Neural crest cell (in vitro differentiated cells): Measurements from ENCODE around the gene GPATCH3. TPM values are rescaled to one million over a fixed set of nuclear protein-coding genes. Genes with fewer than 3 reads are reported as not detected.
A peak's percentile ranks its signal among the peaks of the same experiment; 100 is the strongest.

Experiments used
- DNase-seq: peaks from one replicate; pipeline ENCODE4 v3.0.0; 2021; ENCODE audit warnings: low read depth, mixed read lengths, low spot score
- H3K27ac Mint-ChIP-seq: one replicate; pipeline ENCODE4 v1.8.0; 2021; ENCODE audit warnings: mild to moderate bottlenecking, mixed read lengths; ENCODE audit not compliant: unreplicated experiment
- H3K27me3 Mint-ChIP-seq: 2 replicates; pipeline ENCODE4 v1.8.0; 2021; ENCODE audit warnings: low read depth, mild to moderate bottlenecking, mixed read lengths
- H3K36me3 Mint-ChIP-seq: 2 replicates; pipeline ENCODE4 v1.8.0; 2021; ENCODE audit warnings: low read depth, mild to moderate bottlenecking, mixed read lengths
- H3K4me1 Mint-ChIP-seq: 2 replicates; pipeline ENCODE4 v1.8.0; 2021; ENCODE audit warnings: mixed read lengths
- H3K4me3 Mint-ChIP-seq: one replicate; pipeline ENCODE4 v1.8.0; 2021; ENCODE audit warnings: mild to moderate bottlenecking, mixed read lengths
- H3K9me3 Mint-ChIP-seq: 2 replicates; pipeline ENCODE4 v1.8.0; 2021; ENCODE audit warnings: mixed read lengths
- CTCF ChIP-seq: fragments of 200-600 bp; sonication (generic); conservative IDR thresholded peaks from 2 replicates; pipeline ENCODE4 v1.5.0; 2021; ENCODE audit warnings: antibody characterized with exemption, mild to moderate bottlenecking
- total RNA-seq: library from RNA; stranded (reverse); gene quantifications from 2 replicates; pipeline ENCODE4 v1.2.1, GENCODE V29; 2021

The GPATCH3 gene
- total RNA-seq, 1 donor from 2014 or later = 21.3 TPM

GRCh38 chr1:26862781-26863684 is 37.2 kb downstream of the GPATCH3 start, which contains the start of gene SFN:
Gene SFN (plus strand): TSS chr1:26863149. CDS start chr1:26863213, 64 bp downstream.
- H3K27ac Mint-ChIP-seq = peak within 1 kb of the TSS; percentile 71
- no peaks in the 10 kb centered on the region for H3K36me3 Mint-ChIP-seq
- no peak for DNase-seq
- H3K27me3 Mint-ChIP-seq = no peaks in the 10 kb centered on the region
- H3K9me3 Mint-ChIP-seq = no peaks in the 10 kb centered on the region
- TF ChIP-seq CTCF = peak; percentile 60
- H3K4me1 Mint-ChIP-seq = peaks cover 14% of the 10 kb centered on the region
- H3K4me3 Mint-ChIP-seq = peak within 1 kb of the TSS; percentile 88

GRCh38 chr1:26861889-26862378 is 38.3 kb downstream of the GPATCH3 start:
- peaks cover 14% of the 10 kb centered on the region for H3K4me1 Mint-ChIP-seq
- H3K27me3 Mint-ChIP-seq = no peaks in the 10 kb centered on the region
- H3K36me3 Mint-ChIP-seq = no peaks in the 10 kb centered on the region
- no peak for TF ChIP-seq CTCF
- no peak for DNase-seq
- peak overlapping the region; percentile 71 for H3K27ac Mint-ChIP-seq
- H3K9me3 Mint-ChIP-seq = no peaks in the 10 kb centered on the region
- peak overlapping the region; percentile 88 for H3K4me3 Mint-ChIP-seq

GRCh38 chr1:26861286-26861701 is 39.0 kb downstream of the GPATCH3 start:
- no peak for DNase-seq
- H3K27ac Mint-ChIP-seq = peak overlapping the region; percentile 57
- no peaks in the 10 kb centered on the region for H3K9me3 Mint-ChIP-seq

GRCh38 chr1:26858891-26859640 is 41.2 kb downstream of the GPATCH3 start:
- Mint-ChIP-seq H3K4me1 (peaks cover 5% of the 10 kb centered on the region), H3K27me3 (no peaks in the 10 kb centered on the region), H3K36me3 (no peaks in the 10 kb centered on the region), H3K9me3 (no peaks in the 10 kb centered on the region), H3K4me3 (peak overlapping the region; percentile 61), H3K27ac (no peak overlapping the region)
- no peak for DNase-seq
- no peak for TF ChIP-seq CTCF

More at GRCh38 chr1:26861286-26861701, 39.0 kb downstream of the GPATCH3 start:
- no peaks in the 10 kb centered on the region for H3K27me3 Mint-ChIP-seq
- H3K4me3 Mint-ChIP-seq = peak overlapping the region; percentile 70
- peak; percentile 26 for TF ChIP-seq CTCF
- no peaks in the 10 kb centered on the region for H3K36me3 Mint-ChIP-seq
- H3K4me1 Mint-ChIP-seq = peaks cover 14% of the 10 kb centered on the region

GRCh38 chr1:26858160-26858559 is 42.1 kb downstream of the GPATCH3 start:
- no peaks in the 10 kb centered on the region for H3K27me3 Mint-ChIP-seq
- H3K4me1 Mint-ChIP-seq = peaks cover 4% of the 10 kb centered on the region
- H3K36me3 Mint-ChIP-seq = peaks cover under 1% of the 10 kb centered on the region
- no peak for TF ChIP-seq CTCF
- peak overlapping the region; percentile 6 for H3K4me3 Mint-ChIP-seq
- no peak for DNase-seq
- H3K9me3 Mint-ChIP-seq = no peaks in the 10 kb centered on the region
- no peak overlapping the region for H3K27ac Mint-ChIP-seq
